BE2C (cell line): ENCODE measurements around the gene CD53.

ENCODE experiments used
- DNase-seq: peaks from one replicate; pipeline ENCODE4 v3.0.0-alpha.2; 2020
- H3K27me3 ChIP-seq: fragments of 250-450 bp; sonication (Bioruptor Pico); 2 replicates; pipeline ENCODE4 v1.5.1; 2020; ENCODE audit warnings: mild to moderate bottlenecking
- H3K36me3 ChIP-seq: fragments of 250-450 bp; sonication (Bioruptor Pico); 2 replicates; pipeline ENCODE4 v1.5.1; 2020; ENCODE audit warnings: mild to moderate bottlenecking
- H3K4me1 ChIP-seq: fragments of 250-450 bp; sonication (Bioruptor Pico); 2 replicates; pipeline ENCODE4 v1.5.1; 2020
- H3K4me3 ChIP-seq: 2 replicates; pipeline ENCODE4 v1.5.1; 2011; ENCODE audit warnings: low read depth, low read length
- H3K9me3 ChIP-seq: fragments of 250-450 bp; sonication (Bioruptor Pico); 2 replicates; pipeline ENCODE4 v1.5.1; 2020
- TF ChIP-seq, protein P1 (sequence below): IDR thresholded peaks from 2 replicates; pipeline ENCODE4 v1.5.1; 2012; ENCODE audit warnings: mild to moderate bottlenecking, low read depth, low read length

Gene CD53

DNA sequence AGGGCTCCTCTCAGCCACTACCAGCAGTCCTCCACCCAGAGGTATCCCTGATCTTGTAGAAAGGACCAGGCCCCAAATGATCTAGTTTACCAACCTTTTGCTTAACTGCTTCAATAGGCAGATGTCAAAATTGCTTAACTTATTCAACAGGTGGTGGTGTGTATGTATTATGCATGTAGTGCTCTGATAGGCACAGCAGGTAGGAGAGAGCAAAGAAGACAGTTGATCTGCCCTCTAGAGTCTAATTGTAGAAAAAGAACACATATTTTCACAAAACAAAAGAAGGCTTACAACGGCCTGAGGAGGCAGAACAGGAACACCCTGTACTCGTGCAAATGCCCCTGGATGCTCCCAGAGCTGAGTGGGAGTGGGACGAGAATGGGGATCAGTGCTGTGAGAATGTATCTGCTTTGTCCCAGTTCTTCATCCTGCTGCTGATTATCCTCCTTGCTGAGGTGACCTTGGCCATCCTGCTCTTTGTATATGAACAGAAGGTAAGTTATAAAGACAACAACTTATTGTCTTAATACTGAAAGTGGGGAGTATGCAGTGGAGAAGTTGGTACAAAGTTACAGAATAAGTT is 21.1 kb downstream of the CD53 start:
- Histone ChIP-seq H3K9me3 (no peaks in the 10 kb centered on the region), H3K27me3 (peaks cover 40% of the 10 kb centered on the region), H3K36me3 (no peaks in the 10 kb centered on the region), H3K4me3 (no peak overlapping the region), H3K4me1 (no peaks in the 10 kb centered on the region)
- TF ChIP-seq, protein P1, sequence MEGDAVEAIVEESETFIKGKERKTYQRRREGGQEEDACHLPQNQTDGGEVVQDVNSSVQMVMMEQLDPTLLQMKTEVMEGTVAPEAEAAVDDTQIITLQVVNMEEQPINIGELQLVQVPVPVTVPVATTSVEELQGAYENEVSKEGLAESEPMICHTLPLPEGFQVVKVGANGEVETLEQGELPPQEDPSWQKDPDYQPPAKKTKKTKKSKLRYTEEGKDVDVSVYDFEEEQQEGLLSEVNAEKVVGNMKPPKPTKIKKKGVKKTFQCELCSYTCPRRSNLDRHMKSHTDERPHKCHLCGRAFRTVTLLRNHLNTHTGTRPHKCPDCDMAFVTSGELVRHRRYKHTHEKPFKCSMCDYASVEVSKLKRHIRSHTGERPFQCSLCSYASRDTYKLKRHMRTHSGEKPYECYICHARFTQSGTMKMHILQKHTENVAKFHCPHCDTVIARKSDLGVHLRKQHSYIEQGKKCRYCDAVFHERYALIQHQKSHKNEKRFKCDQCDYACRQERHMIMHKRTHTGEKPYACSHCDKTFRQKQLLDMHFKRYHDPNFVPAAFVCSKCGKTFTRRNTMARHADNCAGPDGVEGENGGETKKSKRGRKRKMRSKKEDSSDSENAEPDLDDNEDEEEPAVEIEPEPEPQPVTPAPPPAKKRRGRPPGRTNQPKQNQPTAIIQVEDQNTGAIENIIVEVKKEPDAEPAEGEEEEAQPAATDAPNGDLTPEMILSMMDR = no peak
- DNase-seq = no peak

DNA sequence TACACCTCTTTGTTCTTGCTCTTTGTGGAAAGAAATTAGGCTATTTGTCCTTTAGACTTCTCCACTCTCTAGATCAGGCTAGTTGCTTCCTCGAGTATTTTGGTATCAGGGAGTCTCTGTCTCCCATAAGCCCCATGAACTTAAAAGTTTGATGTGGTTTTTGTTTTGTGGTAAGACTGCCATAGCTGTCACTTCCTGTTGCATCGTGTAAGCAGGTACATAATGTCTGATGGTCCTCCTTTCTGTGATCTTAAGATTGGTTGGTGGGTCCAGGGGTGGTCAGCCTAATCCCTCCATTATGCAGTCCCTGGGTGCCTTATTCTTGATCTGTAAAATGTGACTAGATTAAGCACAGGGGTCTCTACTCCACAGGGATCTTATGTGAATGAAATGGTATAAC is 23.1 kb downstream of the CD53 start:
- Histone ChIP-seq H3K36me3 (no peaks in the 10 kb centered on the region), H3K4me3 (no peak overlapping the region), H3K4me1 (no peaks in the 10 kb centered on the region), H3K9me3 (no peaks in the 10 kb centered on the region), H3K27me3 (peaks cover 33% of the 10 kb centered on the region)
- DNase-seq = no peak
- TF ChIP-seq, protein P1 = no peak

DNA sequence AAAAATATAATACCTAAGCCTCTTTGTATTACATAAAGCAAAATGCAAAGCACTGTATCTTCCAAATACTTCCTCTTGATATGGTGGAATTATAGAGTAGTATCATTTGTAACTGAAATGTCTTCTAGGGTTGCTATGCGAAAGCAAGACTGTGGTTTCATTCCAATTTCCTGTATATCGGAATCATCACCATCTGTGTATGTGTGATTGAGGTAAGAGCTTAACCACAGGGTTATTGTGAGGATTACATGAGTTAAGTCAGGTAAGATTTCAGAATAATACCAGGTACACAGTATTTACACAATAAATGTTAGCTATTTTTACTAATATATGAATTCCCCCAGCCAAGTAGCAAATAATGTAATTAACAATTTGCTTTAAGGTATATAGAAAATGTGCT is 24.7 kb downstream of the CD53 start:
- DNase-seq = no peak
- H3K36me3 ChIP-seq = no peaks in the 10 kb centered on the region

DNA sequence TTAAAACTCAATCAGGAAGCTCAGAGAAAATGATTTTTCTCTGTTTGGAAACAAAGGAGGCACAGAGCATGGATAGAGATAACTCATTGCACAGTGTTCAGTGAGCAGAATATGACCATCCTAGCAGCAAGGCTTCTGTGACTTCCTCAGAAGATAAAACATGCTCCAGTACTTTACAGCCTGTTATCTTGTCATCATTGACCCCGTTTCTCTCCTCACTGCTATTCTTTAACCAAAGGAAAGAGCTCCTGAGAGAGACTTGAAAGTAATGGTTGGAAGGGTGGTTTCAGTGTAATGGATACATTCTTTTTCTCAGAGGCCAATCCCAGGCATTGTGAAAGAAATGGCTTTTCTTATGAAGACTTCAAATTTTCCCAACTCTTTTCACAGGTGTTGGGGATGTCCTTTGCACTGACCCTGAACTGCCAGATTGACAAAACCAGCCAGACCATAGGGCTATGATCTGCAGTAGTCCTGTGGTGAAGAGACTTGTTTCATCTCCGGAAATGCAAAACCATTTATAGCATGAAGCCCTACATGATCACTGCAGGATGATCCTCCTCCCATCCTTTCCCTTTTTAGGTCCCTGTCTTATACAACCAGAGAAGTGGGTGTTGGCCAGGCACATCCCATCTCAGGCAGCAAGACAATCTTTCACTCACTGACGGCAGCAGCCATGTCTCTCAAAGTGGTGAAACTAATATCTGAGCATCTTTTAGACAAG is 25.9 kb downstream of the CD53 start:
- Histone ChIP-seq H3K36me3 (no peaks in the 10 kb centered on the region), H3K27me3 (peaks cover 14% of the 10 kb centered on the region), H3K9me3 (no peaks in the 10 kb centered on the region), H3K4me1 (no peaks in the 10 kb centered on the region), H3K4me3 (no peak overlapping the region)
- no peak for DNase-seq
- TF ChIP-seq, protein P1 = no peak

More for the DNA sequence above, 24.7 kb downstream of the CD53 start:
- Histone ChIP-seq H3K27me3 (peaks cover 23% of the 10 kb centered on the region), H3K4me3 (no peak overlapping the region), H3K4me1 (no peaks in the 10 kb centered on the region), H3K9me3 (no peaks in the 10 kb centered on the region)
- TF ChIP-seq, protein P1 = no peak

DNA sequence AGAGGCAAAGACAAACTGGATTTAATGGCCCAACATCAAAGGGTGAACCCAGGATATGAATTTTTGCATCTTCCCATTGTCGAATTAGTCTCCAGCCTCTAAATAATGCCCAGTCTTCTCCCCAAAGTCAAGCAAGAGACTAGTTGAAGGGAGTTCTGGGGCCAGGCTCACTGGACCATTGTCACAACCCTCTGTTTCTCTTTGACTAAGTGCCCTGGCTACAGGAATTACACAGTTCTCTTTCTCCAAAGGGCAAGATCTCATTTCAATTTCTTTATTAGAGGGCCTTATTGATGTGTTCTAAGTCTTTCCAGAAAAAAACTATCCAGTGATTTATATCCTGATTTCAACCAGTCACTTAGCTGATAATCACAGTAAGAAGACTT is 26.5 kb downstream of the CD53 start:
- H3K9me3 ChIP-seq = no peaks in the 10 kb centered on the region
- TF ChIP-seq, protein P1 = no peak
- H3K36me3 ChIP-seq = no peaks in the 10 kb centered on the region

DNA sequence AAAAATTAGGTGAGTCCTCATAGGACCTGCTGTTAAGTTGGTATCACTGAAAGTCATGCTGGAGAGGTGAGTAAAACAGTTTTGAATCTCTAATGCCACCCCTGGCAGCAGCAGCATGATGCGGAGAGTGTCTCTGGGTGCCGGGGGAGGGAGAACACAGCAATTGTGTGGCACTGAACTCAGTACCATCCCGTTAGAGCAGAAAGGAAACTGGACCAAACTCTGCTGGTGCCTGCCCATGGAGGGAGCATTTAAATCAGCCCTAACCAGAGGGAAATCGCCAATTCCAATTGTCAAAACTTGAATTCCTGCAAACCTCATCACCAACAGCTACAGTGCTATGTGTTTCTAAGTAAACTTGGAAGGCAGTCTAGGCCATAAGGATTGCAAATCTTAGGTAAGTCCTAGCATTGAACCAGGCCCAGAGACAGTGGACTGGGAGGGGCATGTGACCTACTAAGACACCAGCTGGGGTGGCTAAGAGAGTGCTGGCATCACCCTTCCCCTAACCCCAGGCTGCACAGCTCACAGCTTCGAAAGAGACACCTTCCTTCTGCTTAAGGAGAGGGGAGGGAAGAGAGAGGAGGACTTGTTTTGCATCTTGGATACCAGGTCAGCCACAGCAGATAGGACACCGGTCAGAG is 30.0 kb downstream of the CD53 start:
- Histone ChIP-seq H3K4me1 (no peaks in the 10 kb centered on the region), H3K4me3 (no peak overlapping the region), H3K27me3 (peaks cover 5% of the 10 kb centered on the region; the same call in 1 of the 2 replicates), H3K36me3 (no peaks in the 10 kb centered on the region), H3K9me3 (no peaks in the 10 kb centered on the region)
- DNase-seq = no peak
- TF ChIP-seq, protein P1 = no peak

More for the DNA sequence above, 26.5 kb downstream of the CD53 start:
- H3K4me1 ChIP-seq = no peaks in the 10 kb centered on the region
- peaks cover 13% of the 10 kb centered on the region for H3K27me3 ChIP-seq
- H3K4me3 ChIP-seq = no peak overlapping the region
- DNase-seq = no peak
